Measurements from ENCODE around the gene WSCD2.

DNA sequence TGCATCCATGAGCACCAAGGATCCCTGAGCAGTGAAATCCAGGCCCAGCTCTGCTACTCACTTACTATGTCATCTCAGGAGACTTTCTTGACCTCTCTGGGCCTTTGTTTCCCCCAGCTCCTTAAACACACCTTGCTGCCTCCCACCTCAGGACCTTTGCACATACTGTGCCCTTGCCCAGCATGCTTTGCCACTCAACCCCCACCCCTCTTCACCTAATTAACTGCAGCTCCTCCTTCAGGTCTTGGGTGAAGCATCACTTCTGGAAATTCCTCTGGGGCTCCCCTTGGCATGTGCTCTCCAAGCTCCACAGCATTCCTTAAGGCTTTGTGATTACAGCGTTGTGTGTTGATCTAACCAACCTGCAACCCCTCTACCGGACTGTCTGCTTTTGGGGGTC, 15.9 kb downstream of the WSCD2 start:
- TF ChIP-seq, protein P1, sequence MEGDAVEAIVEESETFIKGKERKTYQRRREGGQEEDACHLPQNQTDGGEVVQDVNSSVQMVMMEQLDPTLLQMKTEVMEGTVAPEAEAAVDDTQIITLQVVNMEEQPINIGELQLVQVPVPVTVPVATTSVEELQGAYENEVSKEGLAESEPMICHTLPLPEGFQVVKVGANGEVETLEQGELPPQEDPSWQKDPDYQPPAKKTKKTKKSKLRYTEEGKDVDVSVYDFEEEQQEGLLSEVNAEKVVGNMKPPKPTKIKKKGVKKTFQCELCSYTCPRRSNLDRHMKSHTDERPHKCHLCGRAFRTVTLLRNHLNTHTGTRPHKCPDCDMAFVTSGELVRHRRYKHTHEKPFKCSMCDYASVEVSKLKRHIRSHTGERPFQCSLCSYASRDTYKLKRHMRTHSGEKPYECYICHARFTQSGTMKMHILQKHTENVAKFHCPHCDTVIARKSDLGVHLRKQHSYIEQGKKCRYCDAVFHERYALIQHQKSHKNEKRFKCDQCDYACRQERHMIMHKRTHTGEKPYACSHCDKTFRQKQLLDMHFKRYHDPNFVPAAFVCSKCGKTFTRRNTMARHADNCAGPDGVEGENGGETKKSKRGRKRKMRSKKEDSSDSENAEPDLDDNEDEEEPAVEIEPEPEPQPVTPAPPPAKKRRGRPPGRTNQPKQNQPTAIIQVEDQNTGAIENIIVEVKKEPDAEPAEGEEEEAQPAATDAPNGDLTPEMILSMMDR (IDR thresholded peaks at IDR 0.05; ENCODE audit: borderline replicate concordance, extremely low read depth, low read length, poor library complexity, severe bottlenecking) = no peak
- no peak for TF ChIP-seq EZH2 (IDR thresholded peaks at IDR 0.05; ENCODE audit: borderline replicate concordance, low read depth, low read length, severe bottlenecking)
